Stimulated activated CD4-positive, alpha-beta T cell treated with anti-CD3 and anti-CD28 coated beads, Interleukin-4, amount 100 ng/mL, for 24 hours (primary cell): ENCODE data around the gene HMX3.

Source experiments
- DNase-seq: peaks from one replicate; pipeline ENCODE4 v3.0.0-alpha.2; 2020

Gene HMX3

DNA sequence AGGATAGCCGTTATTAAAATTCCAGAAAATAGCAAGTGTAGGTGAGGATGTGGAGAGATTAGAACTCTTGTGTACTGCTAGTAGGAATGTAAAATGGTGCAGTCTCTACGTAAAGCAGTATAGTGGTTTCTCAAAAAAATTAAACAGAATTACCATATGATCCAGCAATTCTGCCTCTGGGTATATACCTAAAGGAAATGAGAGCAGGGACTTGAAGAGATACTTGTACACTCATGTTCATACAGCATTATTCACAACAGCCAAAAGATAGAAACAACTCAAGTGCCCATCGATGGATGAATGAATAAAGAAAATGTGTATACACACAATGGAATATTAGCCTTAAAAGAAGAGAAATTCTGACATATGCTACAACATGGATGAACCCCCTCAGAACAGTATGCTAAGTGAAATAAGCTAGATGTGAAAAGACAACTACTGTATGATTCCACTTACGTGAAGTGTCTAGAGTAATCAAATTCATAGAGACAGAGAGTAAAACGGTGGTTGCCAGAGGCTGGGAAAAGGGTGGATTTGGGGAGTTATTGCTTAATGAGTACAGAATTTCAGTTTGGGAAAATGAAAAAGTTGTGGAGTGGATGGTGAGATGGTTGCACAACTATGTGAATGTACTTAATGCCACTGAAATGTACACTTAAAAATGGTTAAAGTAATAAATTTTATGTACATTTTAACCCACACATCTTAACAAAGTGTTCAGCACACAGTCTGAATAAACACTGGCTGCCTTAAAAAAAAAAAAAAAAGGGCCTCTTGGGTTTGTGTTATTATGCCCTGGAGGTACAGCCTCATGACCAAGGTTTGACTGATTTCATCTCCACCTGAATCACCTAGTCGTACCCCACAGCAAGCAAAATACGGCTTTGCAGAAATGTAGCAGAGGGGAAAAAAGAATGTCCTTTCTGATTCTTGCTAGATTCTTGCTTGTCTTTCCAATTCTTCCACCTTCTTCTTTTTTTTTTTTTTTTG lies 44.6 kb downstream of the HMX3 start:
- DNase-seq = no peak

DNA sequence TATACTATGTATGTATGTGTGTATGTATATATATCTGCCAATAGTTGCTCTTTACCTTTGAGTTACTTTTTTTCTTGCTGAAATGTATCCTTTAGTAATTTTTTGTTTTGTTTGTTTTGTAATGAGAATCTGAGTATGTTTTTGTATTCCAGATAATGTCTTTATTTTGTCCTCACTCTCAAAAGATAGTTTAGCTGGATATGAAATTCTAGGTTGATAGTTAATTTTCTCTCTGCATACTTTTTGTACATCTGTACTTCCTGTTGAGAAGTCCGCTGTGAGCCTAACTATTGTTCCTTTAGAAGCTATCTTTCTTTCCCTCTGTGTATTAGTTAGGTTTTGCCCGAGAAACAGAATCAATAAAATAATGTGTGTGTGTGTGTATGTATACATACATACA lies 48.0 kb downstream of the HMX3 start:
- no peak for DNase-seq

DNA sequence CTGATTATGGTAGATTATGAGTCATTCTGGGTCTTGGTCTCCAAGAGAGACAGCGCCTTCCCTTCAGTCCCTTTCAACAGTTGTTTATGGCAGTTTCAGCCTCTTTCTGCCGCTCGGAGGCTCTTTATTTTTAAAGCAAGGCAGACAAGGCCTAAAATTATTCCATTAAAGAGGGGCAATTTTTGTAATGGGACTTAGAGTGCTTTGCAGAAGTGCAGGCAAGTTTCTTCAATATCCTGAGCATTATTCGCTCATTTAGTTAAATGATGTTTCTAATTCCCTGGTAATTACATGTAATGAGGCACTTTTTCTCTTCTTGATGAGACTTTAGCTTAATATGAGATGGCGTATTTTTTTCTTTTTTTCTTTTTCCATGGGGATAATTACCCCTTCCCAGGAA lies 52.0 kb downstream of the HMX3 start:
- no peak for DNase-seq
